ENCODE measurements around the gene RANBP1. TPM values are rescaled to one million over a fixed set of nuclear protein-coding genes. Genes with fewer than 3 reads are reported as not detected.

The RANBP1 gene
- total and polyA plus RNA-seq, 9 of the 15 experiments (the other 6 are each of a cell fraction or from before 2014, with no cell fraction given), result 162 to 2,891 (median 1,289) TPM

DNA sequence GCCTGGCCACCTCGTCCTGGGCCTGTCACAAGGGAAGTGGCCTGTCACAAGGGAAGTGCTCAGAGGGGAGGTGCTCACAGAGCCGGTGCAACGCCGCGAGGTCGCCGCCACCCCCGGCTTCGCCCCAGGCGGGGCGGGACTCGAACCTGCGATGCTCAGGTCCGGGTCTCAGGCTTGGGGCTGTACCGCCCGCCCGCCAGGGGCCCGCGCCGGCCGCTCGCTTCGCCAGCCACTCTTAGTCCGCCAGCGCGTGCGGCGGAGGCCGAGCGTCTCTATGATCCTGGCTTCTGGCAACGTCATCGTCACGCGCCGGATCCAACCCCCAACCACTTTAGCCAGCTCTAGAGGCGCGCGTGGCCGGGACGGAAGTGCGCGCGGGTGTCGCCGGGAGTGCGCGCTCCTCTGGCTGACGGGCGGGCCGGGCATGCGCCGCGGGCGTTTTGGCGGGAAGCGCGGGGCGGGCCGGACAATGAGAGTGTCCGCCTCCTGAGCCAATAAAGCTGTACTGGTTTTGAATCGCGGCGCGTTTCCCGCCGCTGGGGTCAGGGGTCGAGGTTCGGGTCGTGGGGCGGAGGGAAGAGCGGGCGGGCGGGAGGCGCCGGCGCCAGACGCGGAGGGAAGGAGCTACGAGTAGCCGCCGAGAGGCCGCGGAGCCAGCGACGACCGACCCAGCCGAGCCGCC lies 1.2 kb downstream of the RANBP1 start, which contains the start of gene TRMT2A (continued):
- TF ChIP-seq PTBP1 (IDR thresholded peaks at IDR 0.05; ENCODE audit: low read depth, low read length), result peak; percentile 81
- TF ChIP-seq, protein P1, sequence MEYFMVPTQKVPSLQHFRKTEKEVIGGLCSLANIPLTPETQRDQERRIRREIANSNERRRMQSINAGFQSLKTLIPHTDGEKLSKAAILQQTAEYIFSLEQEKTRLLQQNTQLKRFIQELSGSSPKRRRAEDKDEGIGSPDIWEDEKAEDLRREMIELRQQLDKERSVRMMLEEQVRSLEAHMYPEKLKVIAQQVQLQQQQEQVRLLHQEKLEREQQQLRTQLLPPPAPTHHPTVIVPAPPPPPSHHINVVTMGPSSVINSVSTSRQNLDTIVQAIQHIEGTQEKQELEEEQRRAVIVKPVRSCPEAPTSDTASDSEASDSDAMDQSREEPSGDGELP (CRISPR knock-in tag; IDR thresholded peaks at IDR 0.05; ENCODE audit: borderline replicate concordance), result no peak
- TF ChIP-seq, protein P2, sequence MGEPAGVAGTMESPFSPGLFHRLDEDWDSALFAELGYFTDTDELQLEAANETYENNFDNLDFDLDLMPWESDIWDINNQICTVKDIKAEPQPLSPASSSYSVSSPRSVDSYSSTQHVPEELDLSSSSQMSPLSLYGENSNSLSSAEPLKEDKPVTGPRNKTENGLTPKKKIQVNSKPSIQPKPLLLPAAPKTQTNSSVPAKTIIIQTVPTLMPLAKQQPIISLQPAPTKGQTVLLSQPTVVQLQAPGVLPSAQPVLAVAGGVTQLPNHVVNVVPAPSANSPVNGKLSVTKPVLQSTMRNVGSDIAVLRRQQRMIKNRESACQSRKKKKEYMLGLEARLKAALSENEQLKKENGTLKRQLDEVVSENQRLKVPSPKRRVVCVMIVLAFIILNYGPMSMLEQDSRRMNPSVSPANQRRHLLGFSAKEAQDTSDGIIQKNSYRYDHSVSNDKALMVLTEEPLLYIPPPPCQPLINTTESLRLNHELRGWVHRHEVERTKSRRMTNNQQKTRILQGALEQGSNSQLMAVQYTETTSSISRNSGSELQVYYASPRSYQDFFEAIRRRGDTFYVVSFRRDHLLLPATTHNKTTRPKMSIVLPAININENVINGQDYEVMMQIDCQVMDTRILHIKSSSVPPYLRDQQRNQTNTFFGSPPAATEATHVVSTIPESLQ (CRISPR knock-in tag; IDR thresholded peaks at IDR 0.05), result no peak
- peak in 1 of 2 experiments; percentile 99; a peak in 2 of 4 replicates for TF ChIP-seq KDM4B (IDR thresholded peaks at IDR 0.05; ENCODE audit: borderline replicate concordance in 2 of 2, low read depth in 1 of 2)
- peak; percentile 93 to 99 for TF ChIP-seq TBL1XR1 (IDR thresholded peaks at IDR 0.05; ENCODE audit: low read length in 2 of 2)
- TF ChIP-seq PML (IDR thresholded peaks at IDR 0.05; ENCODE audit: low read length), result peak; percentile 89
- TF ChIP-seq, protein P3, sequence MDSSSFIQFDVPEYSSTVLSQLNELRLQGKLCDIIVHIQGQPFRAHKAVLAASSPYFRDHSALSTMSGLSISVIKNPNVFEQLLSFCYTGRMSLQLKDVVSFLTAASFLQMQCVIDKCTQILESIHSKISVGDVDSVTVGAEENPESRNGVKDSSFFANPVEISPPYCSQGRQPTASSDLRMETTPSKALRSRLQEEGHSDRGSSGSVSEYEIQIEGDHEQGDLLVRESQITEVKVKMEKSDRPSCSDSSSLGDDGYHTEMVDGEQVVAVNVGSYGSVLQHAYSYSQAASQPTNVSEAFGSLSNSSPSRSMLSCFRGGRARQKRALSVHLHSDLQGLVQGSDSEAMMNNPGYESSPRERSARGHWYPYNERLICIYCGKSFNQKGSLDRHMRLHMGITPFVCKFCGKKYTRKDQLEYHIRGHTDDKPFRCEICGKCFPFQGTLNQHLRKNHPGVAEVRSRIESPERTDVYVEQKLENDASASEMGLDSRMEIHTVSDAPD (CRISPR knock-in tag; IDR thresholded peaks at IDR 0.05), result peak; percentile 66; the same call in 1 of the 2 replicates
- peak; percentile 84 for TF ChIP-seq GTF2F1 (IDR thresholded peaks at IDR 0.05; ENCODE audit: low read depth, low read length)
- TF ChIP-seq SIX5 (IDR thresholded peaks at IDR 0.05; ENCODE audit: borderline replicate concordance in 1 of 2, insufficient read depth in 1 of 2, low read depth in 1 of 2, low read length in 2 of 2), result peak in 1 of 2 experiments; percentile 68; a peak in 2 of 4 replicates
- TF ChIP-seq RHOXF2B (CRISPR knock-in tag; conservative IDR thresholded peaks at IDR 0.05), result peak; percentile 97
- no peak for TF ChIP-seq ATF1 (CRISPR knock-in tag; IDR thresholded peaks at IDR 0.05)
- TF ChIP-seq ATF1 (tag; IDR thresholded peaks at IDR 0.05), result peak; percentile 100
- TF ChIP-seq, protein P4, sequence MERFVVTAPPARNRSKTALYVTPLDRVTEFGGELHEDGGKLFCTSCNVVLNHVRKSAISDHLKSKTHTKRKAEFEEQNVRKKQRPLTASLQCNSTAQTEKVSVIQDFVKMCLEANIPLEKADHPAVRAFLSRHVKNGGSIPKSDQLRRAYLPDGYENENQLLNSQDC (CRISPR knock-in tag; IDR thresholded peaks at IDR 0.05), result peak; percentile 92
- peak; percentile 77; the same call in 1 of the 2 replicates for TF ChIP-seq CAMTA2 (CRISPR knock-in tag; conservative IDR thresholded peaks at IDR 0.05)
- TF ChIP-seq, protein P5, sequence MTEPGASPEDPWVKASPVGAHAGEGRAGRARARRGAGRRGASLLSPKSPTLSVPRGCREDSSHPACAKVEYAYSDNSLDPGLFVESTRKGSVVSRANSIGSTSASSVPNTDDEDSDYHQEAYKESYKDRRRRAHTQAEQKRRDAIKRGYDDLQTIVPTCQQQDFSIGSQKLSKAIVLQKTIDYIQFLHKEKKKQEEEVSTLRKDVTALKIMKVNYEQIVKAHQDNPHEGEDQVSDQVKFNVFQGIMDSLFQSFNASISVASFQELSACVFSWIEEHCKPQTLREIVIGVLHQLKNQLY (CRISPR knock-in tag; conservative IDR thresholded peaks at IDR 0.05), result peak in 1 of 2 experiments; percentile 95; a peak in 2 of 4 replicates
- TF ChIP-seq, protein P6, sequence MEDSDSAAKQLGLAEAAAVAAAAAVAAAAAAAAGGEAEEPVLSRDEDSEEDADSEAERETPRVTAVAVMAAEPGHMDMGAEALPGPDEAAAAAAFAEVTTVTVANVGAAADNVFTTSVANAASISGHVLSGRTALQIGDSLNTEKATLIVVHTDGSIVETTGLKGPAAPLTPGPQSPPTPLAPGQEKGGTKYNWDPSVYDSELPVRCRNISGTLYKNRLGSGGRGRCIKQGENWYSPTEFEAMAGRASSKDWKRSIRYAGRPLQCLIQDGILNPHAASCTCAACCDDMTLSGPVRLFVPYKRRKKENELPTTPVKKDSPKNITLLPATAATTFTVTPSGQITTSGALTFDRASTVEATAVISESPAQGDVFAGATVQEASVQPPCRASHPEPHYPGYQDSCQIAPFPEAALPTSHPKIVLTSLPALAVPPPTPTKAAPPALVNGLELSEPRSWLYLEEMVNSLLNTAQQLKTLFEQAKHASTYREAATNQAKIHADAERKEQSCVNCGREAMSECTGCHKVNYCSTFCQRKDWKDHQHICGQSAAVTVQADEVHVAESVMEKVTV (CRISPR knock-in tag; IDR thresholded peaks at IDR 0.05), result no peak; the same call in 1 of the 2 replicates

All from K562 (cell line).